BLaER1 treated with 17β-estradiol and CSF1 and Interleukin-3, amounts not matched to agents 10 nM and 100 nM (cell line): ENCODE results near the gene SLC35F5.
"Not testable (repeated sequence)": the region's sequence is repeated elsewhere in the genome, so short reads cannot be mapped to it uniquely, and the experiment has no call there.

Experiments used
- H3K27ac ChIP-seq, 11 experiments: shearing (Covaris generic); formaldehyde crosslinking; 2 replicates each; pipeline ENCODE4 v1.8.1; 2022
- H3K27me3 ChIP-seq, 11 experiments: shearing (Covaris generic); formaldehyde crosslinking; 2 replicates each; pipeline ENCODE4 v1.8.1; 2022
- H3K36me3 ChIP-seq, 11 experiments: shearing (Covaris generic); formaldehyde crosslinking; 2 replicates each; pipeline ENCODE4 v1.8.1; 2022
- H3K4me1 ChIP-seq, 10 experiments: shearing (Covaris generic); formaldehyde crosslinking; 2 replicates each; pipeline ENCODE4 v1.8.1; 2022
- H3K4me2 ChIP-seq, 11 experiments: shearing (Covaris generic); formaldehyde crosslinking; 2 replicates each; pipeline ENCODE4 v1.8.1; 2022
- H3K4me3 ChIP-seq, 10 experiments: shearing (Covaris generic); formaldehyde crosslinking; 2 replicates each; pipeline ENCODE4 v1.8.1; 2022
- H3K9ac ChIP-seq, 11 experiments: shearing (Covaris generic); formaldehyde crosslinking; 2 replicates each; pipeline ENCODE4 v1.8.1; 2022
- H3K9me3 ChIP-seq, 11 experiments: shearing (Covaris generic); formaldehyde crosslinking; replicated peaks in 1 of 11; 2 replicates each; pipeline ENCODE4 v1.8.1; 2022
- H4K20me1 ChIP-seq, 11 experiments: shearing (Covaris generic); formaldehyde crosslinking; 2 replicates each; pipeline ENCODE4 v1.8.1; 2022
- Cebpa-rat ChIP-seq, 11 experiments: shearing (Covaris generic); IDR thresholded peaks; 2 replicates each; pipeline ENCODE4 v1.8.1; 2022

SLC35F5 gene

DNA sequence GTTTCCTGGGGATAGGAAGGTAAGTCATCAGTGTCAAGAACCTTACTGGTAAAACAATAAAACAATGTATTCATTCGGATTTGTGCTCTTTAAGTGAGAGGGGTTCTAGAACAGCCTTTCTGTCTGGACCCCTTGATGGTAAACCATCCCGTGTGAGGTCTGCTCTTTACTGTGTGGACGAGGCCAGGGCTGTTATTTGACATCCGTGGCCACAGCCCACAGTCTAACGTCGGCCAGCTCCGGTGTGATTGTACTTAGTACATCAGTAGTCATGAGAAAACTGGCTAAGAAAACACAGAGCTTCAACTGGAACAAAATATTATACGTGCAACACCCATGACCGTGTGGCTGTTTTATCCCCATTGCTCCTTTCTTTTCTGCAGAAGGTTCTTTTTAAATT is 62.0 kb downstream of the SLC35F5 start:
- Histone ChIP-seq H3K9me3 (peaks cover 0 to 17% (median 8%) of the 10 kb centered on the region in 11 experiments; a peak in 9 of 22 replicates), H3K27ac (peak overlapping the region in 6 of 11 experiments; percentile 51 to 82 (median 80); a peak in 8 of 22 replicates), H3K4me2 (peak overlapping the region; percentile 62 to 82 (median 76); a peak in 19 of 22 replicates), H3K36me3 (no peaks in the 10 kb centered on the region), H3K4me3 (no peak overlapping the region), H3K27me3 (no peaks in the 10 kb centered on the region), H4K20me1 (no peaks in the 10 kb centered on the region), H3K4me1 (peaks cover 25 to 35% (median 31%) of the 10 kb centered on the region in 10 experiments), H3K9ac (peak overlapping the region in 1 of 11 experiments; percentile 24; a peak in 1 of 22 replicates)
- no peak for TF ChIP-seq Cebpa-rat (IDR thresholded peaks at IDR 0.05)

DNA sequence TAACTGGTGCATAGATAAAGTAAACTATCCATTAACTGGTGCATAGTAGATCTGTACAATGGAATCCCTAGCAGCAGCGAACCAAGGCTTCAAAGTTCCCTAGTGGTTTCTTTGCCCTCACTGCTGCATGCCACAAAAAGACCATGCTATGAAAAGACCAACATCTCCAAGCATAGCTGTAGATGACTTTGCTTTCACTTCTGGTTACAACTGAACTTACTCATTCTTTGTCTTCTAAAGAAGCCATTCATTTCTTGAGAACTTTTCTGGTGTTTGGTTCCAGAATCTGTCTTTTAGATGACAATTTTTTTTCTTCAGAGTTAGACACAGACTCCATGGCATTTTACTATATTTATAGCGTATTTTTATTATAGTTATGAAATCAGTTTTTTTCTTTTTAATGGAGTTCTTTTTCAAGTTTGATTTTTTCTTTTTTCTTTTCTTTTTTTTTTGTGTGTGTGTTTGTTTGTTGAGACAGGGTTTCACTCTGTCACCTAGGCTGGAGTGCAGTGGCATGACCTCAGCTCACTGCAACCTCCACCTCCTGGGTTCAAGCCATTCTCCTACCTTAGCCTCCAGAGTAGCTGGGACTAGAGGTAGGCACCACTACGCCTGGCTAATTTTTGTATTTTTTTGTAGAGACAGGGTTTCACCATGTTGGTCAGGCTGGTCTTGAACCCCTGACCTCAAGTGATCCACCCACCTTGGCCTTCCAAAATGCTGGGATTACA is 63.6 kb downstream of the SLC35F5 start:
- peak overlapping the region; percentile 62 to 82 (median 76) for H3K4me2 ChIP-seq
- TF ChIP-seq Cebpa-rat (IDR thresholded peaks at IDR 0.05): no peak
- H3K4me3 ChIP-seq: peak overlapping the region in 2 of 10 experiments; percentile 4 to 18; a peak in 1 of 20 replicates
- H3K4me1 ChIP-seq: peaks cover 22 to 32% (median 27%) of the 10 kb centered on the region in 10 experiments
- no peaks in the 10 kb centered on the region for H3K27me3 ChIP-seq
- H3K9me3 ChIP-seq: peaks cover 0 to 13% (median 4%) of the 10 kb centered on the region in 11 experiments; a peak in 9 of 22 replicates
- H3K36me3 ChIP-seq: no peaks in the 10 kb centered on the region
- H3K9ac ChIP-seq: peak overlapping the region in 8 of 11 experiments; percentile 33 to 55 (median 48); a peak in 13 of 22 replicates
- peak overlapping the region in 10 of 11 experiments; percentile 25 to 82 (median 79); a peak in 19 of 22 replicates for H3K27ac ChIP-seq
- H4K20me1 ChIP-seq: no peaks in the 10 kb centered on the region

DNA sequence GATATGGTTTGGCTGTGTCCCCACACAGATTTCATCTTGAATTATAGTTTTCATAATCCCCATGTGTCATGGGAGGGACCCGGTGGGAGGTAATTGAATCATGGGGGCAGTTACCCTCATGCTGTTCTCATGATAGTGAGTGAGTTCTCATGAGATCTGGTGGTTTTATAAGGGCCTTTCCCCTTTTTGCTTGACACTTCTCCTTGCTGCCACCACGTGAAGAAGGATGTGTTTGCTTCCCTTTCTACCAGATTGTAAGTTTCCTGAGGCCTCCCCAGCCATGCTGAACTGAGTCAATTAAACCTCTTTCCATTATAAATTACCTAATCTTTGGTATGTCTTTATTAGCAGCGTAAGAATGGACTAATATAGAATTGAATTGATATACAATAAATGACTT is 65.6 kb downstream of the SLC35F5 start:
- not testable (repeated sequence) for H3K27ac ChIP-seq, H3K36me3 ChIP-seq, H3K9ac ChIP-seq, H3K27me3 ChIP-seq, H4K20me1 ChIP-seq, H3K9me3 ChIP-seq, H3K4me3 ChIP-seq
- Histone ChIP-seq H3K4me1 (peaks cover 22 to 32% (median 27%) of the 10 kb centered on the region in 10 experiments), H3K4me2 (0 out of 22 replicates have a peak overlapping the region, but pooled peaks of 1 of the 11 experiments have one; percentile 16)

DNA sequence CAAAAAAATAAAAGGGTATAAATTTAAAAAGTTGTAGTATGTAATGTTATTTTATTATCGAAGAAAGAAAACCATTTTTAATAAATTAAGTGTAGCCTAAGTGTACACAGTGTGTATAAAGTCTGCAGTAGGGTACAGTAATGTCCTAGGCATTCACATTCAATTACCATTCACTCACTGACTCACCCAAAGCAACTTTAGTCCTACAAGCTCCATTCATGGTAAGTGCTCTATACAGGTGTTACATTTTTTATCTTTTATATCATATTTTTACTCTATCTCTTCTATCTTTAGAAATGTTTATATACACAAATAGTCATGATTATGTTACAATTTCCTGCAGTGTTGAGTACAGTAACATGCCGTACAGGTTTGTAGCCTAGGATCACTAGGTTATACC is 69.9 kb downstream of the SLC35F5 start:
- no peaks in the 10 kb centered on the region for H3K27me3 ChIP-seq
- no peak overlapping the region for H3K4me2 ChIP-seq

DNA sequence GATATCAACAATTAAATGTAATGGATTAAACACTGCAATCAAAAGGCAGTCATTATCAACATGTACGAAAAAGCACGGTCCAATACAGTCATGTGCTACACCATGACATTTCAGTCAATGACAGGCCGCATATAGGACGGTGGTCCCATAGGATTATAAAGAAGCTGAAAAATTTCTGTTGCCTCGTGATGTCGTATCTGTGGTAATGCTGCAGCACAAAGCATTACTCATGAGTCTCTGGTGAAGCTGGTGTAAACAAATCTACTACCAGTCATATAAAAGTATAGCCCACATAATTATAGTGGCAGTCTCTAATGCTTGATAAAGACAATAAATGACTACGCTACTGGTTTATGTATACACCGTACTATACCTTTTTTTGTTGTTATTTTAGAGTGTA is 71.0 kb downstream of the SLC35F5 start:
- H3K27ac ChIP-seq: no peak overlapping the region
- no peaks in the 10 kb centered on the region for H3K36me3 ChIP-seq
- H3K4me3 ChIP-seq: no peak overlapping the region
- TF ChIP-seq Cebpa-rat (IDR thresholded peaks at IDR 0.05): no peak
- no peak overlapping the region for H3K9ac ChIP-seq
- H3K4me1 ChIP-seq: peaks cover 0 to 3% (median 0%) of the 10 kb centered on the region in 10 experiments; a peak in 2 of 20 replicates
- H3K27me3 ChIP-seq: no peaks in the 10 kb centered on the region
- no peak overlapping the region for H3K4me2 ChIP-seq
- no peaks in the 10 kb centered on the region for H4K20me1 ChIP-seq
- peaks cover 0 to 6% (median 0%) of the 10 kb centered on the region in 11 experiments; a peak in 6 of 22 replicates for H3K9me3 ChIP-seq

More for the DNA sequence above, 69.9 kb downstream of the SLC35F5 start:
- Histone ChIP-seq H3K9me3 (peaks cover 0 to 6% (median 0%) of the 10 kb centered on the region in 11 experiments; a peak in 6 of 22 replicates), H3K27ac (no peak overlapping the region), H3K4me3 (no peak overlapping the region), H3K4me1 (peaks cover 0 to 7% (median 0%) of the 10 kb centered on the region in 10 experiments; a peak in 3 of 20 replicates), H3K9ac (no peak overlapping the region), H4K20me1 (no peaks in the 10 kb centered on the region), H3K36me3 (no peaks in the 10 kb centered on the region)
- TF ChIP-seq Cebpa-rat (IDR thresholded peaks at IDR 0.05): no peak

DNA sequence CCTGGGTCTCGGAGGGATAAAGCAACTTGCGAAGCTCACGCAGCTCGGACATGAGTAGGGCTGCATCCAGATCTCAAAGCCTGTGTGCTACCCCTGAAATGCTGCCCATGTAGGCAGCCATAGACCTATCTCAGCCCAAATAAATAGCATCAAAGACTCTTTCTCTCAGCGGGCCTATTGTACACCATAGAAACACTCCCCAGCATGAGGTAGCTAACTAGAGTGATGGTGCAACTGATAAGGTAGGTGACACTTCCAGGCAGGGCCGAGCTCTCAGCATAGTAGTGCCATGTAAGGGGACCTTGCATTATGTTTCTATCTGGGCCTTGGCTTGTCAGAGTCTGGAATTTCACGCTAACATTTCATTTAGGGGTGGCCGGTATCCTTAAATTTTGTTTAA is 77.0 kb downstream of the SLC35F5 start:
- Histone ChIP-seq H3K36me3 (no peaks in the 10 kb centered on the region), H3K27ac (no peak overlapping the region), H3K9me3 (peaks cover 0 to 6% (median 0%) of the 10 kb centered on the region in 11 experiments; a peak in 6 of 22 replicates), H4K20me1 (no peaks in the 10 kb centered on the region), H3K4me2 (no peak overlapping the region), H3K27me3 (no peaks in the 10 kb centered on the region), H3K4me1 (no peaks in the 10 kb centered on the region), H3K9ac (no peak overlapping the region), H3K4me3 (no peak overlapping the region)
- TF ChIP-seq Cebpa-rat (IDR thresholded peaks at IDR 0.05): no peak

DNA sequence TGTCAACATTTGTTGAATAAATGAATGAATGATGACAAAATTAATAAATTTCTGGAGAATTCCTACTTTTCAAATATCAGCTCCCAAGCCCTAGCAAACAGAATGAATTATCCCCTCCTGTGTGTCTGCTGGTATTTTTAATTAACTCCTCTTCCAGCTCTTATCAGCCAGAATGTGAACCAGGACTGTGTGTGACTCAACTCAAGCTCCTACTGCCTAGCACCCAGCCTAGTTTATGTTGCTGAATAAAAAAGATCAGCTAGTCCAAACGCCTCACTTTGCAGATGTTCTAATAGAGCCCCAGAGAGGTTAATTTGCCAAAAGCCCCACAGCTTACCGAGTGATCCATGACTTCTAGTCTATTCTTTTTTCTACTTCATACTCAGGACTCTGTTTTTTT is 79.1 kb downstream of the SLC35F5 start:
- H3K36me3 ChIP-seq: no peaks in the 10 kb centered on the region
- H3K4me3 ChIP-seq: no peak overlapping the region
- H3K4me1 ChIP-seq: no peaks in the 10 kb centered on the region
- H3K27ac ChIP-seq: no peak overlapping the region
- no peak overlapping the region for H3K4me2 ChIP-seq
- H3K27me3 ChIP-seq: no peaks in the 10 kb centered on the region
- H3K9ac ChIP-seq: no peak overlapping the region
- no peaks in the 10 kb centered on the region for H4K20me1 ChIP-seq
- H3K9me3 ChIP-seq: no peaks in the 10 kb centered on the region; a peak in 2 of 22 replicates
- TF ChIP-seq Cebpa-rat (IDR thresholded peaks at IDR 0.05): no peak

DNA sequence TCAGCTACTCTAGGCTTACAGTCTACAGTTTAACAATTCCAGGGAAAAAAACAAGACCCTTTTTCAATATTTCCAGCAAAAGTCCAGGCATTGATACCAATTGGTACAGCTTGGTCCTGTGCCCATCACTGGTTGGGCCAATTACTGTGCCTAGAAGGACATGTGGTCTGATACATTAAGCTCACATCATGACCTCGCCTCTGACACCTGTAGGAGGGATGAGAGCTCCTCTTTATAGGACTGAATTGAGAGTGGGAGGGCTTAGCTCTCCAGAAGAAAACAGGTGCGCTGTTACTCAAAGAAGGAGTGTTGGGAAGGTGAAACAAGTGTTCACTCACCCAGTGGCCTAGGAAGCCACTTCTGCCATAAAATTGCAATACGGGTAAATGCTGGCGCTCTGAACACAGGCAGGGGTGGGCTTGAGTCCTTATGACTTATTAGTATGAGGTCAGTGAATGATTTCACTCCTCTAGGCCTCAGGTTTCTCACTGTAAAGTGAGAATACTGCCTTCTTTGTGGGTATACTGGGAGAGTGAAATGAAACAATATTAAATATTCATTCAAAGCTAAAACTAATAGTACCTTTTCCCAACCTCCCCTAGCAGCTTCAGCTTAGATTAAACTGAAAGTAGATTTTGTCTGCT is 79.7 kb downstream of the SLC35F5 start:
- Histone ChIP-seq H3K4me2 (no peak overlapping the region), H3K36me3 (no peaks in the 10 kb centered on the region), H3K4me1 (no peaks in the 10 kb centered on the region; a peak in 1 of 20 replicates), H3K27me3 (no peaks in the 10 kb centered on the region), H3K4me3 (no peak overlapping the region), H3K27ac (no peak overlapping the region), H3K9ac (no peak overlapping the region), H4K20me1 (no peaks in the 10 kb centered on the region), H3K9me3 (no peaks in the 10 kb centered on the region; a peak in 2 of 22 replicates)
- no peak for TF ChIP-seq Cebpa-rat (IDR thresholded peaks at IDR 0.05)

DNA sequence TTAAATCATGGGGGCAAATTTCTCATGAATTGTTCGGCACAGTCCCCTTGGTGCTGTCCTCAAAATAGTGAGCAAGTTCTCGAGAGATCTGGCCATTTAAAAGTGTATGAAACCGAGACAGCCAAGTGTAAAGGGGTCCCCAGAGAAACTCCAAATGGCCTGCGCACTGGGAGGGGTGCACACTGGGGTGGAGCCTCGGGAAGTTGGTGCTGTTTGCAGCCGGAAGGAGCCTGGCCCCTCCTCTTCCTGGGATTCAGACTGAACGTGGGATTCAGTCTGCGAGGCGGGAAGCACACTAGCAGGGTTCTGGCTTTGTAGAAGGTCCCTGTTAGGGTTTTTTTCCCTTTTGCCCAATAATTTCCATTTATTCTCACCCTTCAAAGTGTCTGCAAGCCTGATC is 80.6 kb downstream of the SLC35F5 start:
- Histone ChIP-seq H3K4me1 (no peaks in the 10 kb centered on the region; a peak in 1 of 20 replicates), H3K27me3 (no peaks in the 10 kb centered on the region), H4K20me1 (no peaks in the 10 kb centered on the region), H3K9me3 (no peaks in the 10 kb centered on the region), H3K9ac (no peak overlapping the region), H3K4me3 (no peak overlapping the region), H3K4me2 (no peak overlapping the region), H3K36me3 (no peaks in the 10 kb centered on the region), H3K27ac (no peak overlapping the region)
- TF ChIP-seq Cebpa-rat (IDR thresholded peaks at IDR 0.05): no peak
